ENCODE results near the gene TRABD2A.
A peak's percentile ranks its signal among the peaks of the same experiment; 100 is the strongest.
"Not testable (repeated sequence)": the region's sequence is repeated elsewhere in the genome, so short reads cannot be mapped to it uniquely, and the experiment has no call there.

The TRABD2A gene

DNA sequence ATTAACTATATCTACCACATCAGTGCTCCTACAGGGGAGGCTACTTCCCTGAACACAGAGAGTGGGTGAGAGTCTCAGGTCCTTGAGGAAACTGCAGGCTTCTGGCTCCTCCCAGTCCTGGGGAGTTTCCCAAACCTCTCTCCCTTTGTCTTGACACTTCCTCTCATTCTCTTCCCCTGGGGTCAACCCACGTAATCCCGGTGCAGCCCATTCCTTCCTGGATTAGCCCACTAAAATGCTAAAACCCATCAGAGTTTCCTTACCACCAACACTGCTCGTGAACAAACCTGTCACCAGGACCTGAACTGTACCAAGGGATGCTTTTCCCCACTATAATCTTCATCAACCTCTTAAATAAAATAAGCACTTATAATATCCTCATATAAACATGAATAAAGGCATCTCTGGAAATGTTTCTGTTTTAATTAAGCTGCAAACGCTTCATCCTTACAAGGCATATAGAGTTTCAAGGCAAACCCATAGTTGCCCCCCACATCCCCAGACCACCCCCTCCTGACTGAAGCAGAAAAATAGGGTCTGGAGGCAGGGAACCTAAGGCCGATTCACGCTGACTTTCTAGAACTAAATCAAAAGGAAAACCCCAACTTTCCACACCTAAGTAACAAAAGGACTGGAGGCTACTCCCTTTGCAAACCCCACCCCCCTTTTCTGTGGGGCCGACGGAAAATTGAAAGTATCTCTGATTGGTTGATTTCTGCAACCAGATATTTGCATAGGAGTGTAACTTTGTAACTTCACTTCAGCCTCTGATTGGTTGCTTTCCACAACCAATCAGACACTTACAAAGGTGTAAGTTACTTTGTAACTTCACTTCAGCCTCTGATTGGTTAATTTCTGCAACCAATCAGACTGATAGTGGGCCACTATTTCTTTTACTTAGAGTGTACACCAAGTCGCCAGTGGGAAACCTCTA, 43.6 kb upstream of the TRABD2A start:
- peak; percentile 57 for DNase-seq (ENCODE audit: low read depth)
- no peak overlapping the region for H3K4me3 ChIP-seq (ENCODE audit: low read depth, low read length)
- TF ChIP-seq, protein P1, sequence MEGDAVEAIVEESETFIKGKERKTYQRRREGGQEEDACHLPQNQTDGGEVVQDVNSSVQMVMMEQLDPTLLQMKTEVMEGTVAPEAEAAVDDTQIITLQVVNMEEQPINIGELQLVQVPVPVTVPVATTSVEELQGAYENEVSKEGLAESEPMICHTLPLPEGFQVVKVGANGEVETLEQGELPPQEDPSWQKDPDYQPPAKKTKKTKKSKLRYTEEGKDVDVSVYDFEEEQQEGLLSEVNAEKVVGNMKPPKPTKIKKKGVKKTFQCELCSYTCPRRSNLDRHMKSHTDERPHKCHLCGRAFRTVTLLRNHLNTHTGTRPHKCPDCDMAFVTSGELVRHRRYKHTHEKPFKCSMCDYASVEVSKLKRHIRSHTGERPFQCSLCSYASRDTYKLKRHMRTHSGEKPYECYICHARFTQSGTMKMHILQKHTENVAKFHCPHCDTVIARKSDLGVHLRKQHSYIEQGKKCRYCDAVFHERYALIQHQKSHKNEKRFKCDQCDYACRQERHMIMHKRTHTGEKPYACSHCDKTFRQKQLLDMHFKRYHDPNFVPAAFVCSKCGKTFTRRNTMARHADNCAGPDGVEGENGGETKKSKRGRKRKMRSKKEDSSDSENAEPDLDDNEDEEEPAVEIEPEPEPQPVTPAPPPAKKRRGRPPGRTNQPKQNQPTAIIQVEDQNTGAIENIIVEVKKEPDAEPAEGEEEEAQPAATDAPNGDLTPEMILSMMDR (IDR thresholded peaks at IDR 0.05; ENCODE audit: low read depth, low read length), result no peak
- TF ChIP-seq MAX (IDR thresholded peaks at IDR 0.05; ENCODE audit: low read depth, low read length) (no peak), POLR2A (IDR thresholded peaks at IDR 0.05; ENCODE audit: extremely low read depth, insufficient read length) (no peak), MYC (IDR thresholded peaks at IDR 0.05; ENCODE audit: low read depth, low read length) (no peak)

DNA sequence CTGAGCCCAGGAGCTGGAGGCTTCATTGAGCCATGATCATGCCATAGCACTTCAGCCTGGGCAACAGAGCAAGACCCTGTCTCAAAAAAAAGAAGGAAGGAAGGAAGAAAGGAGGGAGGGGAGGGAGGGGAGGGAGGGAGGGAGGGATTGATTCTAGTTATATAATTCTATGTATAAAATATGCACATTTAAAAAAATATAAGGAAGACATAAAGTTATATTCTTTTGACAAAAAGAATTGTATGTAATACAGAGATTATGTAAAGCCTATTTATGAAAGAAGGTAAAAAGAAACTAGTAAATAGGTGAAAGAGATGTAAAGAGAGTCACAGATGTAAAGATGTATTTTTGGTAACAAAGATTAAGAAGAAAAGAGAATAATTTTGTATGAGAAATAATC, 42.1 kb upstream of the TRABD2A start:
- no peak for DNase-seq (ENCODE audit: low read depth)
- H3K4me3 ChIP-seq (ENCODE audit: low read depth, low read length), result no peak overlapping the region
- no peak for TF ChIP-seq MAX (IDR thresholded peaks at IDR 0.05; ENCODE audit: low read depth, low read length)
- TF ChIP-seq POLR2A (IDR thresholded peaks at IDR 0.05; ENCODE audit: extremely low read depth, insufficient read length), result no peak
- TF ChIP-seq MYC (IDR thresholded peaks at IDR 0.05; ENCODE audit: low read depth, low read length), result no peak
- TF ChIP-seq, protein P1 (IDR thresholded peaks at IDR 0.05; ENCODE audit: low read depth, low read length), result no peak

DNA sequence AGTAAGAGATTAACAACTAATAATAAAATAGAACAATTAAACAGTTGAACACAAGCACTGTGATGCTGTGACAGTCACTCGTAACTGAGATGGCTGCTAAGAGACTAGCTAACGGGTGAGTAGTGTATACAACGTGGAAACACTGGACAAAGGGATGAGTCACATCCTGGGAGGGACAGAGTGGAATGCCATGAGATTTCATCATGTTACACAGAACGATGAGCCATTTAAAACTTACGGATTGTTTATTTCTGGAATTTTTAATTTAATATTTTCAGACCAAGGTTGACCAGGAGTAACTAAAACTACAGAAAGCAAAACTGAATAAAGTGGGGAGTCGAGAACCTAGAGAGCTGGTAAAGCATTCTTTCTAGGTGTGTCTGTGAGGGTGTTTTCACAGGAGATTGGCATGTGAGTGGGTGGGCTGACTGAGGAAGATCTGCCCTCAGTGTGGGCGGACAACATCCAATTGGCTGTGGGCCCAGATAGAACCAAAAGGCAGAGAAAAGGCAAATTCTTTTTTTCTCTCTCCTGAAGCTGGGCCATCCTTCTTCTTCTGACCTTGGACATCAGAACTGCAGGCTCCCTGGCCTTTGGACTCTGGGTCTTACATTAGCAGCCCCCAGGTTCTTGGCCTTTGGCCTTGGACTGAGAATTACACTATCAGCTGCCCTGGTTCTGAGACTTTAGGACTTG, 39.1 kb upstream of the TRABD2A start:
- TF ChIP-seq POLR2A (IDR thresholded peaks at IDR 0.05; ENCODE audit: extremely low read depth, insufficient read length), result no peak
- no peak for TF ChIP-seq MYC (IDR thresholded peaks at IDR 0.05; ENCODE audit: low read depth, low read length)
- no peak for TF ChIP-seq MAX (IDR thresholded peaks at IDR 0.05; ENCODE audit: low read depth, low read length)
- TF ChIP-seq, protein P1 (IDR thresholded peaks at IDR 0.05; ENCODE audit: low read depth, low read length), result no peak
- H3K4me3 ChIP-seq (ENCODE audit: low read depth, low read length), result peak overlapping the region; percentile 14
- DNase-seq (ENCODE audit: low read depth), result peak; percentile 84

DNA sequence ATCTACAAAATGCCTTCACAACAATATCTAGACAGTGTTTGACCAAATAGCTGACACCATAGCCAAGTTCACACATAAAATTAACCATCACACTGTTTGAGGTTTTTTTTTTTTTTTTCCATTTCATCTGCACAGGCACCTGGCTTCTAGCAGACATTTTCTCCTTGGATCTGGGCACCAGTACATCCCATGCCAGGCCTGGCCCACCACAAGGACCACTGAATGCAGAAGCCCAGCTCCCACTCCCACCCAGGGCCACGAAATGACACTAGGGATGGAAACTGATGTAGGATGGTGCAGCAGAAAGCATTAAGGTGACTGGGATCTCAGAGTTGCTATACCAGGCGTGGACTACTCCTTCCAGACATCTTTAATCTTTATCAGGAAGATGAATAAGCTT, 37.5 kb upstream of the TRABD2A start:
- DNase-seq (ENCODE audit: low read depth), result no peak
- TF ChIP-seq, protein P1 (IDR thresholded peaks at IDR 0.05; ENCODE audit: low read depth, low read length), result no peak
- TF ChIP-seq POLR2A (IDR thresholded peaks at IDR 0.05; ENCODE audit: extremely low read depth, insufficient read length) (no peak), MAX (IDR thresholded peaks at IDR 0.05; ENCODE audit: low read depth, low read length) (no peak), MYC (IDR thresholded peaks at IDR 0.05; ENCODE audit: low read depth, low read length) (no peak)

GRCh38 chr2:84917821-84918220, 36.9 kb upstream of the TRABD2A start:
- H3K4me3 ChIP-seq (ENCODE audit: low read depth, low read length); DNase-seq (ENCODE audit: low read depth): not testable (repeated sequence)

More for the DNA sequence above, 37.5 kb upstream of the TRABD2A start:
- no peak overlapping the region for H3K4me3 ChIP-seq (ENCODE audit: low read depth, low read length)

DNA sequence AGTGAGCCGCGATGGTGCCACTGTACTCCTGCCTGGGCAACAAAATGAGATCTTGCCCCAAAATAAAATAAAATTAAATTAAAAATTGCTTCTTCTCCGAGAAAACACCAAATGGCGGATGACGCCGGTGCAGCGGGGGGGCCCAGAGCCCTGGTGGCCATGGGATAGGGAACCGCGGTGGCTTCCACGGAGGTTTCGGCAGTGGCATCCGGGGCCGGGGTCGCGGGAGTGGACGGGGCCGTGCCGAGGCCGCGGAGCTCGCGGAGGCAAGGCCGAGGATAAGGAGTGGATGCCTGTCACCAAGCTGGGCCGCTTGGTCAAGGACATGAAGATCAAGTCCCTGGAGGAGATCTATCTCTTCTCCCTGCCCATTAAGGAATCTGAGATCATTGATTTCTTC, 34.8 kb upstream of the TRABD2A start:
- not testable (repeated sequence) for H3K4me3 ChIP-seq (ENCODE audit: low read depth, low read length); DNase-seq (ENCODE audit: low read depth)
